Sigmoid colon (tissue), 3 donors: Measurements from ENCODE around the gene MITF.

ENCODE experiments used
- POLR2A ChIP-seq, 2 donors: fragments of 450-650 bp; IDR thresholded peaks; one replicate each; pipeline ENCODE4 v1.6.1; 2016; ENCODE audit warnings: antibody characterized with exemption in 2 of 2, mild to moderate bottlenecking in 2 of 2, moderate library complexity in 2 of 2
- TF ChIP-seq, protein P1 (sequence below), 4 experiments: fragments of 450-650 bp in 3 of 4; fragments of 200-600 bp in 1 of 4; IDR thresholded peaks; one replicate each; pipeline ENCODE4 v1.5.1; 2016 to 2019; ENCODE audit warnings: antibody characterized with exemption in 4 of 4, mild to moderate bottlenecking in 3 of 4, moderate library complexity in 2 of 4

DNA sequence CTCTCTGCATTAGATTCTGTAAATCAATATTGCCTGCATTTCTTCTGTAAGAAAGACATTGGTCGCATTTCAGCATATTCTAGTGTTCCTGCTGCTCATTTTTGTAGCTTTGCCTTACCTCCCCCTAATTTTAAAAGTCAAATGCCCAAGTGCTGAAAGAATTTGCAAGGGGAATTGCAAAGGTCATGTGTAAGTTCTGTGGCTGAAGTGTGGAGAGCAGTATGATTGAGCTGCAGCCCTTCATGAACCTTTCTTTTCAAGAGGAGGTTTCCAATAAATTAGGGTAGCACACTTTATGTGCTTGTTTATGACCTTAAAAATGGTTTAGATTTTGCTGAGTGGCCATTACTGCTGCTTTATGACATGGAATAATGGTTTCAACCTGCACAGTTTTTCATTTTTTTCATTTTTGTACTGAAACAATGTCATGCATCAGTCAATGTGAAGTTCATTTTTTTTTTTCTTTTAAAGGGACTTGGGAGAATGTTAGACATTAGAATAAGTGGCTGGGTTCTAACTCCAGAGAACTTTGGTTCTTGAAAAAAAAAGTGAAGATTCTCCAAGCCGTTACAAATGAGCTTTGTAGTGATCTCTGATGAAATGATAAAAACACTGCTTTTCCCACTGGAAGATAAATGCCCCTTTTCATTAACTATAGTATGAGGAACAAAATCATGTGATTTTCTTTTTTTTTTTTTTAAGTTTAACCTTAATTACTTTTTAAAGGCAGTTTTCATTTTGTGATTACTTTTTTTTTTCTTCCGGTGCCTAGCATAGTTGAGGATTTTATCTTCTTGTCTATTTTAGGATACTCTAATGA is 99.6 kb downstream of the MITF start:
- no peak for TF ChIP-seq POLR2A (IDR thresholded peaks at IDR 0.05)
- TF ChIP-seq, protein P1, sequence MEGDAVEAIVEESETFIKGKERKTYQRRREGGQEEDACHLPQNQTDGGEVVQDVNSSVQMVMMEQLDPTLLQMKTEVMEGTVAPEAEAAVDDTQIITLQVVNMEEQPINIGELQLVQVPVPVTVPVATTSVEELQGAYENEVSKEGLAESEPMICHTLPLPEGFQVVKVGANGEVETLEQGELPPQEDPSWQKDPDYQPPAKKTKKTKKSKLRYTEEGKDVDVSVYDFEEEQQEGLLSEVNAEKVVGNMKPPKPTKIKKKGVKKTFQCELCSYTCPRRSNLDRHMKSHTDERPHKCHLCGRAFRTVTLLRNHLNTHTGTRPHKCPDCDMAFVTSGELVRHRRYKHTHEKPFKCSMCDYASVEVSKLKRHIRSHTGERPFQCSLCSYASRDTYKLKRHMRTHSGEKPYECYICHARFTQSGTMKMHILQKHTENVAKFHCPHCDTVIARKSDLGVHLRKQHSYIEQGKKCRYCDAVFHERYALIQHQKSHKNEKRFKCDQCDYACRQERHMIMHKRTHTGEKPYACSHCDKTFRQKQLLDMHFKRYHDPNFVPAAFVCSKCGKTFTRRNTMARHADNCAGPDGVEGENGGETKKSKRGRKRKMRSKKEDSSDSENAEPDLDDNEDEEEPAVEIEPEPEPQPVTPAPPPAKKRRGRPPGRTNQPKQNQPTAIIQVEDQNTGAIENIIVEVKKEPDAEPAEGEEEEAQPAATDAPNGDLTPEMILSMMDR (IDR thresholded peaks at IDR 0.05), result no peak
